Astrocyte (in vitro differentiated cells and primary cell): ENCODE results near the gene C11orf42. TPM values are rescaled to one million over a fixed set of nuclear protein-coding genes. Genes with fewer than 3 reads are reported as not detected.

Source experiments
- DNase-seq: peaks from one replicate; pipeline ENCODE4 v3.0.0-alpha.2; 2010; ENCODE audit warnings: low read depth
- FAIRE-seq: peaks from 2 replicates; lab custom pipeline; 2011; peaks lifted over from hg19 to GRCh38; lab: Jason Lieb, UNC
- H2AFZ ChIP-seq: 2 replicates; pipeline ENCODE4 v1.6.0; 2012; ENCODE audit warnings: low read depth, low read length, inconsistent platforms
- H3K27ac ChIP-seq: 2 replicates; pipeline ENCODE4 v1.5.1; 2011; ENCODE audit warnings: low read depth, low read length, inconsistent platforms
- H3K27me3 ChIP-seq: 2 replicates; pipeline ENCODE4 v1.6.0; 2011; ENCODE audit warnings: low read length, inconsistent platforms; ENCODE audit not compliant: insufficient read depth
- H3K36me3 ChIP-seq: 2 replicates; pipeline ENCODE4 v1.5.1; 2011; ENCODE audit warnings: low read length, inconsistent platforms; ENCODE audit not compliant: insufficient read depth
- H3K4me1 ChIP-seq: 2 replicates; pipeline ENCODE4 v1.5.1; 2011; ENCODE audit warnings: low read length, inconsistent platforms; ENCODE audit not compliant: insufficient read depth
- H3K4me2 ChIP-seq: 2 replicates; pipeline ENCODE4 v1.6.0; 2012; ENCODE audit warnings: low read length, inconsistent platforms
- H3K4me3 ChIP-seq: 2 replicates; pipeline ENCODE4 v1.5.1; 2011; ENCODE audit warnings: low read depth, mild to moderate bottlenecking, low read length, inconsistent platforms; ENCODE audit not compliant: insufficient read depth
- H3K79me2 ChIP-seq: 2 replicates; pipeline ENCODE4 v1.6.0; 2012; ENCODE audit warnings: mild to moderate bottlenecking, low read length, inconsistent platforms; ENCODE audit not compliant: insufficient read depth
- H3K9ac ChIP-seq: 2 replicates; pipeline ENCODE4 v1.6.0; 2012; ENCODE audit warnings: mild to moderate bottlenecking, low read length, inconsistent platforms
- H3K9me3 ChIP-seq: 2 replicates; pipeline ENCODE4 v1.5.1; 2012; ENCODE audit warnings: low read depth, mild to moderate bottlenecking, low read length, inconsistent platforms; ENCODE audit not compliant: insufficient read depth
- H4K20me1 ChIP-seq: 2 replicates; pipeline ENCODE4 v1.6.0; 2012; ENCODE audit warnings: low read length, inconsistent platforms; ENCODE audit not compliant: insufficient read depth
- H3K27ac Mint-ChIP-seq: one replicate; pipeline ENCODE4 v1.8.0; 2021; ENCODE audit warnings: mild to moderate bottlenecking, mixed read lengths; ENCODE audit not compliant: unreplicated experiment
- H3K27me3 Mint-ChIP-seq: one replicate; pipeline ENCODE4 v1.8.0; 2021; ENCODE audit warnings: low read depth, mixed read lengths; ENCODE audit not compliant: unreplicated experiment
- H3K36me3 Mint-ChIP-seq: one replicate; pipeline ENCODE4 v1.8.0; 2021; ENCODE audit warnings: low read depth, mixed read lengths; ENCODE audit not compliant: unreplicated experiment
- H3K4me1 Mint-ChIP-seq: one replicate; pipeline ENCODE4 v1.8.0; 2021; ENCODE audit warnings: low read depth, mixed read lengths; ENCODE audit not compliant: unreplicated experiment
- H3K4me3 Mint-ChIP-seq: one replicate; pipeline ENCODE4 v1.8.0; 2021; ENCODE audit warnings: mild to moderate bottlenecking, moderate library complexity, mixed read lengths; ENCODE audit not compliant: unreplicated experiment
- H3K9me3 Mint-ChIP-seq: one replicate; pipeline ENCODE4 v1.8.0; 2021; ENCODE audit warnings: mild to moderate bottlenecking, mixed read lengths; ENCODE audit not compliant: unreplicated experiment
- EZH2 ChIP-seq: IDR thresholded peaks from 2 replicates; pipeline ENCODE4 v1.6.1; 2012; ENCODE audit warnings: mild to moderate bottlenecking, low read length, inconsistent platforms; ENCODE audit not compliant: insufficient read depth
- total RNA-seq: library from RNA; stranded (reverse); gene quantifications from 2 replicates; pipeline ENCODE4 v1.2.1, GENCODE V29; 2021
- TF ChIP-seq, protein P1 (sequence below): IDR thresholded peaks from 2 replicates; pipeline ENCODE4 v1.5.1; 2011; ENCODE audit warnings: low read depth, mild to moderate bottlenecking, inconsistent platforms, low read length, moderate library complexity; ENCODE audit not compliant: insufficient read depth

C11orf42 gene
- total RNA-seq, 1 donor from 2014 or later = not detected

DNA sequence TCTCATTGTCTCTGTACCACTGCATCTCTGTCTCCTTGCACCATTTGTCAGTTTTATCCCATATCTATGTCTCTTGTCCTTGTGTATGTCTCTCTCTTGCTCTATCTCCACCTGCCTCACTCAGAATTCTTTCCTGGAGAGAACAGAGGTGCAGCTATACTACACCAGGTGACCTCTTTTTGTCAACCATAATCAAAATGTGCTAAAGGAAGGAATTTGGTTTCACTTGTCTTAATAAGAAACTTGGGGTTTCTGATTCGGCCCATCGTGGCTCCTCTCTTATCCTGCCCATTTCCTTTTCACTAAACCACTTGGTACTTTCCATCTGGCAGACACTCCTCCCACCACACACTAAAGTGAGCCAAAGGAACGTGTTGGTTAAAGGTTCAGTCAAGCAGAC, 2.0 kb upstream of the C11orf42 start:
- H3K4me1 Mint-ChIP-seq = peaks cover 24% of the 10 kb centered on the region

DNA sequence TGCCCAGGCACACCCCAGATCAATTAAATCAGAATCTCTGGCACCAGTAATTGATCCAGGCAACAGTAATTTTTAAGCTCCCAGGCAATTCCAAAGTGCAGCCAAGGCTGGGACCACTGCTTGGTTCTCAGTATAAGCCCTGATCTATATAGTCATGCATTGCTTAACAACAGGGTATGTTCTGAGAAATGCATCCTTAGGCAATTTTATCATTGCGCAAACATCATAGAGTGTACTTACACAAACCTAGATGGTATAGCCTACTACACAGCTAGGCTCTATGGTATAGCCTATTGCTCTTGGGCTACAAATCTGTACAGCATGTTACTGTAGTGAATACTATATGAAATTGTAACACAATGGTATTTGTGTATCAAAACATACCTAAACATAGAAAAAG, 651 bp upstream of the C11orf42 start:
- no peaks in the 10 kb centered on the region for H3K4me1 ChIP-seq
- Mint-ChIP-seq H3K27ac (no peak overlapping the region), H3K4me3 (no peak overlapping the region), H3K9me3 (no peaks in the 10 kb centered on the region), H3K27me3 (no peaks in the 10 kb centered on the region), H3K36me3 (peaks cover 15% of the 10 kb centered on the region), H3K4me1 (peaks cover 26% of the 10 kb centered on the region)
- no peak overlapping the region for H3K27ac ChIP-seq
- H3K4me2 ChIP-seq = no peak overlapping the region
- H3K9me3 ChIP-seq = no peaks in the 10 kb centered on the region
- no peaks in the 10 kb centered on the region for H4K20me1 ChIP-seq
- FAIRE-seq = no peak
- no peak for TF ChIP-seq EZH2
- TF ChIP-seq, protein P1, sequence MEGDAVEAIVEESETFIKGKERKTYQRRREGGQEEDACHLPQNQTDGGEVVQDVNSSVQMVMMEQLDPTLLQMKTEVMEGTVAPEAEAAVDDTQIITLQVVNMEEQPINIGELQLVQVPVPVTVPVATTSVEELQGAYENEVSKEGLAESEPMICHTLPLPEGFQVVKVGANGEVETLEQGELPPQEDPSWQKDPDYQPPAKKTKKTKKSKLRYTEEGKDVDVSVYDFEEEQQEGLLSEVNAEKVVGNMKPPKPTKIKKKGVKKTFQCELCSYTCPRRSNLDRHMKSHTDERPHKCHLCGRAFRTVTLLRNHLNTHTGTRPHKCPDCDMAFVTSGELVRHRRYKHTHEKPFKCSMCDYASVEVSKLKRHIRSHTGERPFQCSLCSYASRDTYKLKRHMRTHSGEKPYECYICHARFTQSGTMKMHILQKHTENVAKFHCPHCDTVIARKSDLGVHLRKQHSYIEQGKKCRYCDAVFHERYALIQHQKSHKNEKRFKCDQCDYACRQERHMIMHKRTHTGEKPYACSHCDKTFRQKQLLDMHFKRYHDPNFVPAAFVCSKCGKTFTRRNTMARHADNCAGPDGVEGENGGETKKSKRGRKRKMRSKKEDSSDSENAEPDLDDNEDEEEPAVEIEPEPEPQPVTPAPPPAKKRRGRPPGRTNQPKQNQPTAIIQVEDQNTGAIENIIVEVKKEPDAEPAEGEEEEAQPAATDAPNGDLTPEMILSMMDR = no peak
- no peaks in the 10 kb centered on the region for H3K79me2 ChIP-seq
- no peaks in the 10 kb centered on the region for H3K36me3 ChIP-seq
- DNase-seq = no peak
- H3K27me3 ChIP-seq = no peaks in the 10 kb centered on the region
- H3K4me3 ChIP-seq = no peak overlapping the region
- no peak overlapping the region for H3K9ac ChIP-seq
- no peak overlapping the region for H2AFZ ChIP-seq

More for the DNA sequence above, 2.0 kb upstream of the C11orf42 start:
- no peak overlapping the region for H3K27ac Mint-ChIP-seq
- no peak for TF ChIP-seq EZH2
- TF ChIP-seq, protein P1 = no peak
- no peak overlapping the region for H3K4me3 Mint-ChIP-seq
- H3K27ac ChIP-seq = no peak overlapping the region
- no peaks in the 10 kb centered on the region for H3K4me1 ChIP-seq
- peaks cover 8% of the 10 kb centered on the region for H3K36me3 Mint-ChIP-seq
- no peak overlapping the region for H3K4me2 ChIP-seq
- no peak for FAIRE-seq
- H3K79me2 ChIP-seq = no peaks in the 10 kb centered on the region
- H3K27me3 ChIP-seq = no peaks in the 10 kb centered on the region
- no peaks in the 10 kb centered on the region for H4K20me1 ChIP-seq
- no peak overlapping the region for H2AFZ ChIP-seq
- H3K9ac ChIP-seq = no peak overlapping the region
- no peaks in the 10 kb centered on the region for H3K36me3 ChIP-seq
- H3K4me3 ChIP-seq = no peak overlapping the region
- no peaks in the 10 kb centered on the region for H3K9me3 ChIP-seq
- no peak for DNase-seq
- H3K27me3 Mint-ChIP-seq = no peaks in the 10 kb centered on the region
- H3K9me3 Mint-ChIP-seq = no peaks in the 10 kb centered on the region

DNA sequence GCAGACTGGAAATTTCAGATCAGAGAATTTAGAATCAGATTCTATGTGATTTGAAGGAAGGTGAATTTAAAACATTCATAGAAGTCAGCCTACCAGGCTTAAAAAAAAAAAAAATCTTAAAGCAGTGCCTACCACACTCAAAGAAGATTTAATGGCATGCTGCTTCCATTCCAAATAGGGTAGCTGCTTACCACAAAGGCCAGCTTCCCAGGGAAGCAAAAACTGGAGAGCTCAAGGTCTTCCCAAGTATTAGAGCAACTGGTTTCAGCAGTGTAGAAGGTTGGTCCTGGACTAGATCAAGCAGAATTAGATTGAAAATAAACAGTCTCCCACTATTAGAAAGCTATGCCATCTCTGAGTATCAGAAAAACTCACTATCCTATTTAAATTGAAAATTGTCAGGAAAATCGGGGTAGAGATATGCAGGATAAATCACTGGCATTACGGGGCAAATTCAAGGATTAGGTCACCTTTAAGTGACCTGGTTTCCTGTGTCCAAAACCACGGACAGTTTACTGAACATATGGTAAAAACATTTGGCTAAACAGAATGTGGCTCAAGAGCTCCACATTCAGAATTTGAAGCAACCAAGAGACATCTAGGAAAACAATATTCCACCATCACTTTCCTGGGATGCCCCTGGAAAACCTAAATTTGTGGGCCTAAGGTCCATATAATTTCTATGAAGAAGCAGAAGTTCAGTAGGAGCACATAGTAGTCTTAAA, 1.3 kb downstream of the C11orf42 start:
- DNase-seq (peak; percentile 30), FAIRE-seq (no peak)
- Histone ChIP-seq H3K9ac (no peak overlapping the region), H3K4me1 (no peaks in the 10 kb centered on the region), H3K27ac (no peak overlapping the region), H4K20me1 (no peaks in the 10 kb centered on the region), H3K36me3 (peaks cover 2% of the 10 kb centered on the region), H3K4me2 (no peak overlapping the region), H3K79me2 (no peaks in the 10 kb centered on the region), H3K4me3 (no peak overlapping the region), H3K27me3 (no peaks in the 10 kb centered on the region), H2AFZ (no peak overlapping the region), H3K9me3 (no peaks in the 10 kb centered on the region)
- H3K9me3 Mint-ChIP-seq = no peaks in the 10 kb centered on the region
- peaks cover 24% of the 10 kb centered on the region for H3K4me1 Mint-ChIP-seq
- TF ChIP-seq, protein P1 = no peak
- no peak for TF ChIP-seq EZH2
- H3K27me3 Mint-ChIP-seq = no peaks in the 10 kb centered on the region
- H3K27ac Mint-ChIP-seq = peak overlapping the region; percentile 6
- peaks cover 19% of the 10 kb centered on the region for H3K36me3 Mint-ChIP-seq
- no peak overlapping the region for H3K4me3 Mint-ChIP-seq
